22Rv1 (cell line): ENCODE results near the gene MARF1.
"Not testable (repeated sequence)": the region's sequence is repeated elsewhere in the genome, so short reads cannot be mapped to it uniquely, and the experiment has no call there.

Experiments used
- H3K27ac ChIP-seq: fragments of 450-650 bp; 2 replicates; pipeline ENCODE4 v1.5.1; 2017
- CTCF ChIP-seq: fragments of 450-650 bp; IDR thresholded peaks from 2 replicates; pipeline ENCODE4 v1.5.1; 2017; ENCODE audit warnings: mild to moderate bottlenecking
- ZFX ChIP-seq: fragments of 450-650 bp; IDR thresholded peaks from 2 replicates; pipeline ENCODE4 v1.6.1; 2017; ENCODE audit warnings: antibody characterized with exemption, borderline replicate concordance

MARF1 gene

GRCh38 chr16:15665107-15665506, 22.2 kb upstream of the MARF1 start:
- H3K27ac ChIP-seq = no peak overlapping the region
- TF ChIP-seq CTCF (no peak), ZFX (no peak)

GRCh38 chr16:15660203-15660601, 17.2 kb upstream of the MARF1 start:
- no peak for TF ChIP-seq ZFX
- no peak for TF ChIP-seq CTCF
- H3K27ac ChIP-seq = no peak overlapping the region

GRCh38 chr16:15658556-15658955, 15.6 kb upstream of the MARF1 start:
- no peak overlapping the region for H3K27ac ChIP-seq
- TF ChIP-seq ZFX (no peak), CTCF (no peak)

GRCh38 chr16:15658149-15658548, 15.2 kb upstream of the MARF1 start:
- H3K27ac ChIP-seq = no peak overlapping the region
- TF ChIP-seq CTCF = no peak
- no peak for TF ChIP-seq ZFX

- H3K27ac ChIP-seq = not testable (repeated sequence)
These were observed 12.6 kb upstream of the MARF1 start for GRCh38 chr16:15655561-15655960.

GRCh38 chr16:15654591-15654990, 11.6 kb upstream of the MARF1 start:
- TF ChIP-seq CTCF = no peak
- TF ChIP-seq ZFX = no peak
- H3K27ac ChIP-seq = no peak overlapping the region

GRCh38 chr16:15653227-15653626, 10.3 kb upstream of the MARF1 start:
- no peak for TF ChIP-seq ZFX
- TF ChIP-seq CTCF = no peak
- H3K27ac ChIP-seq = no peak overlapping the region

GRCh38 chr16:15652293-15653001, 9.5 kb upstream of the MARF1 start:
- TF ChIP-seq CTCF (no peak), ZFX (no peak)
- no peak overlapping the region for H3K27ac ChIP-seq
